Measurements from ENCODE around the gene KIF6.

Gene KIF6

GRCh38 chr6:39409889-39410288 lies 315.3 kb downstream of the KIF6 start:
- no peak for DNase-seq

GRCh38 chr6:39407446-39407993 lies 317.7 kb downstream of the KIF6 start:
- DNase-seq, result no peak

- DNase-seq, result no peak
Measured at GRCh38 chr6:39404312-39404711, 320.9 kb downstream of the KIF6 start.

GRCh38 chr6:39403304-39403703 lies 321.9 kb downstream of the KIF6 start:
- DNase-seq, result no peak

GRCh38 chr6:39402239-39402751 lies 322.9 kb downstream of the KIF6 start:
- no peak for DNase-seq

- DNase-seq, result no peak
Measured at GRCh38 chr6:39401376-39401775, 323.8 kb downstream of the KIF6 start.

- DNase-seq, result no peak
Measured at GRCh38 chr6:39400026-39400425, 325.2 kb downstream of the KIF6 start.

GRCh38 chr6:39396854-39397253 lies 328.4 kb downstream of the KIF6 start:
- DNase-seq, result no peak

GRCh38 chr6:39393075-39393474 lies 332.1 kb downstream of the KIF6 start:
- DNase-seq, result no peak

GRCh38 chr6:39391182-39391581 lies 334.0 kb downstream of the KIF6 start:
- DNase-seq, result no peak

GRCh38 chr6:39389484-39389767 lies 335.8 kb downstream of the KIF6 start:
- no peak for DNase-seq

GRCh38 chr6:39388606-39389483 lies 336.4 kb downstream of the KIF6 start:
- no peak for DNase-seq

- DNase-seq, result no peak
Measured at GRCh38 chr6:39387785-39388184, 337.4 kb downstream of the KIF6 start.

- DNase-seq, result no peak
Measured at GRCh38 chr6:39386487-39386886, 338.7 kb downstream of the KIF6 start.

- DNase-seq, result no peak
Measured at GRCh38 chr6:39381550-39382140, 343.6 kb downstream of the KIF6 start.

GRCh38 chr6:39380837-39381549 lies 344.2 kb downstream of the KIF6 start:
- no peak for DNase-seq

GRCh38 chr6:39378960-39379425 lies 346.2 kb downstream of the KIF6 start:
- no peak for DNase-seq

GRCh38 chr6:39378175-39378959 lies 346.8 kb downstream of the KIF6 start:
- no peak for DNase-seq

- no peak for DNase-seq
Measured at GRCh38 chr6:39377539-39377950, 347.7 kb downstream of the KIF6 start.

- no peak for DNase-seq
Measured at GRCh38 chr6:39375405-39375804, 349.8 kb downstream of the KIF6 start.

GRCh38 chr6:39370390-39370789 lies 354.8 kb downstream of the KIF6 start:
- DNase-seq, result no peak

- DNase-seq, result no peak
Measured at GRCh38 chr6:39369987-39370386, 355.2 kb downstream of the KIF6 start.
